Body of pancreas (tissue), 4 donors: ENCODE results near the gene LHX5.

ENCODE experiments used
- CTCF ChIP-seq, 7 experiments: fragments of 450-650 bp in 4 of 7; fragments of 200-600 bp in 3 of 7; sonication (generic) in 3 of 7; IDR thresholded peaks; one replicate each; pipeline ENCODE4 v1.5.1; 2016 to 2019; ENCODE audit warnings: antibody characterized with exemption in 7 of 7
- POLR2A ChIP-seq, 3 donors: fragments of 450-650 bp; IDR thresholded peaks; one replicate each; pipeline ENCODE4 v1.6.1; 2016; ENCODE audit warnings: antibody characterized with exemption in 3 of 3, mild to moderate bottlenecking in 2 of 3

GRCh38 chr12:113477171-113477841 lies 5.6 kb upstream of the LHX5 start:
- no peak for TF ChIP-seq CTCF (IDR thresholded peaks at IDR 0.05)
- no peak for TF ChIP-seq POLR2A (IDR thresholded peaks at IDR 0.05)
